ENCODE results near the gene WDFY2.
A peak's percentile ranks its signal among the peaks of the same experiment; 100 is the strongest.

The WDFY2 gene

DNA sequence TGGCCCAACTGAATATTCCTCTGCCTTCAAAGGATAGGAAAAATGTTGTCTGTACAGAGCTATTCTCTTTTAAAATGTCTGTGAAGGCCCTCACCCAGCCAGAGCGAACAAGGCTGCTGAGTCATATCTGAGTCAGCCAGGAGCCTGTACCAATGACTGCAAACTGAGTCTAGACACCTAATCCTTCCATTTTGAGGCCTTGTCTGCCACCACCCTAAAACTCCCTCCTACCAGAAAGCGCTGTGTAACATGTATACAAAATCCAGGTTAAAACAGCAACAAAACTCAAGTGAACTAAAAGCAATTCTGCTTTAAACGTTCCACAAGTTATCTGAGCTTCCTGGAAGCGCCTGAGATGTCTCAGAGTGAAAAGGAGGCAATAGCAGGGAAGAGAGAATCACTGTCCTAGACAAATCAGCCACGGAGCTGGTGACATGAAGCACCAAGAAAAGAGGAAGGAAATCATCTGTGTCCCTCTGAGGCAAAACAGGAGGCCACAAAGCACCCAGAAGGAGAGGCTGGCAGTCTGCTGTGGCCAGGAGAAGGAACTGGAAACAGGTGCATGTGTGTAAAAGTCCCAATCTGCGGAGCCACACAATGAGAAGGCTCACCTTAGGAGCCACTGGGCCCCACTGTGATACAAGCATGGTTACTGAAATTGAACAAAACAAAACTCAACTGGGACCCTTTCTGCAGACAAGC lies 209.5 kb downstream of the WDFY2 start:
- Histone ChIP-seq H3K27me3 (ENCODE audit: insufficient read depth, low read length) (no peaks in the 10 kb centered on the region), H3K79me2 (ENCODE audit: control insufficient read depth, insufficient read depth, low read length, unreplicated experiment) (no peaks in the 10 kb centered on the region), H3K4me1 (ENCODE audit: control insufficient read depth, insufficient read depth, low read length, unreplicated experiment) (peaks cover 9% of the 10 kb centered on the region), H3K27ac (ENCODE audit: low read depth, low read length) (peak overlapping the region; percentile 33; the same call in 1 of the 2 replicates), H3K4me3 (ENCODE audit: low read depth, low read length) (no peak overlapping the region), H2AFZ (ENCODE audit: low read length, unreplicated experiment) (no peak overlapping the region), H3K36me3 (ENCODE audit: insufficient read depth, low read length) (no peaks in the 10 kb centered on the region)

DNA sequence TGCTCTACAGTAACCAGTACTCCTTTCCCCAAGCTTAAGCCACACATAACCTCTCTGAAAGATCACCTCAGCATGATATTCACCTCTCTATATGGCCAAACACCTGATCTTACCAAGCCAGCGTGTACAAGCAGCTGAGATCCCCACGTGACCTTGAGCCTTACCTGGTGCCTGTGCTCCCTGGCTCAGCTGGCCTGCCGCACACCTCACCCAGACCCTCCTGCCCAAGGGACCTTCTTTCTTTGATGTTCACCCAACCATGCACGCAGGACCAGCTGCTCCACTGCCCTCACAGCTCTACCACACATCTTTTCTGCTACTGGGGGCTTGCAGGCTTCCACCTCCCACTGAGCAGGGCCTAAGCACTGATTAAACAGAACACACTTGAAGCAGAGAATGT lies 210.7 kb downstream of the WDFY2 start:
- Histone ChIP-seq H2AFZ (ENCODE audit: low read length, unreplicated experiment) (no peak overlapping the region), H3K36me3 (ENCODE audit: insufficient read depth, low read length) (no peaks in the 10 kb centered on the region), H3K4me3 (ENCODE audit: low read depth, low read length) (no peak overlapping the region), H3K79me2 (ENCODE audit: control insufficient read depth, insufficient read depth, low read length, unreplicated experiment) (no peaks in the 10 kb centered on the region), H3K27me3 (ENCODE audit: insufficient read depth, low read length) (no peaks in the 10 kb centered on the region), H3K4me1 (ENCODE audit: control insufficient read depth, insufficient read depth, low read length, unreplicated experiment) (peaks cover 9% of the 10 kb centered on the region), H3K27ac (ENCODE audit: low read depth, low read length) (no peak overlapping the region)

DNA sequence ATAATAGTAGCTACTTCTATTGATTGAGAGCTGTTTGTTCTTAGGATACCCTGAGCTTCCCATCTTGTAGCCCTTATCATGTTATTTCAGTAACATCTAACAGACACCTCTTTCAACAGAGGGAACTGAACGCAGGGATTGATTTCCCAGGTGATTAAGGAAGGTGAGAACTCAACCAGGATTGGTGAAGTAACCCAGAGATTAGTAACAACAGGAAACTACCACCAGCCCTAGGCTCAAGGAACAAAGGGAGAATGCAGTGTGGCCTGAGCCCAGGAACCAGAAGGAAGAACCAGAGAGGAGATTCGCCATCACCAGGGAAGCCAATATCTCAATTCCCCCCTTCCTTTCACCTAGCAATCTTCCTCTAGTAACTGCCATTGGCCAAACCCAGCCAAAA lies 211.2 kb downstream of the WDFY2 start:
- Histone ChIP-seq H3K4me3 (ENCODE audit: low read depth, low read length) (no peak overlapping the region), H3K36me3 (ENCODE audit: insufficient read depth, low read length) (no peaks in the 10 kb centered on the region), H3K4me1 (ENCODE audit: control insufficient read depth, insufficient read depth, low read length, unreplicated experiment) (peaks cover 9% of the 10 kb centered on the region), H3K27ac (ENCODE audit: low read depth, low read length) (no peak overlapping the region), H3K27me3 (ENCODE audit: insufficient read depth, low read length) (no peaks in the 10 kb centered on the region), H3K79me2 (ENCODE audit: control insufficient read depth, insufficient read depth, low read length, unreplicated experiment) (no peaks in the 10 kb centered on the region), H2AFZ (ENCODE audit: low read length, unreplicated experiment) (no peak overlapping the region)

DNA sequence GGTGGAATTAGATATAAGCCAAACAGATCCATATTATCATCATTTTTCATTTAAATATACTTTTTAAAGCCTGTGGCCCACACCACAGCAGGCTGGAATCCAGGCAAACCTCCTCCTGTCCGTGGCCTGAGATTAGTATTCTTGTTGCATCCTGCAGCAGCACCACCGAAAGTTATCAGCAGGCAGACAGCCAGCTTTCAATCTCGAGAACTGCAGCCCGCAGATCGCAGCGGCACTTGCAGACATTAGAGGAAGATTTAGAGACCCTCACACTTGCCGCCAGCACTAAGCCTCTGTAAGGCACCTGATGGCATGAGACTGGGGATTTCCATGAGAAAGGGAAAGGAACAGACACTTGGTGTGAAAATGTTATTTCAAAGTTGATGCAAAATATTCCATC lies 212.3 kb downstream of the WDFY2 start:
- Histone ChIP-seq H3K27me3 (ENCODE audit: insufficient read depth, low read length) (no peaks in the 10 kb centered on the region), H3K4me1 (ENCODE audit: control insufficient read depth, insufficient read depth, low read length, unreplicated experiment) (peaks cover 11% of the 10 kb centered on the region), H3K27ac (ENCODE audit: low read depth, low read length) (no peak overlapping the region), H3K36me3 (ENCODE audit: insufficient read depth, low read length) (no peaks in the 10 kb centered on the region), H2AFZ (ENCODE audit: low read length, unreplicated experiment) (no peak overlapping the region), H3K4me3 (ENCODE audit: low read depth, low read length) (no peak overlapping the region), H3K79me2 (ENCODE audit: control insufficient read depth, insufficient read depth, low read length, unreplicated experiment) (no peaks in the 10 kb centered on the region)

DNA sequence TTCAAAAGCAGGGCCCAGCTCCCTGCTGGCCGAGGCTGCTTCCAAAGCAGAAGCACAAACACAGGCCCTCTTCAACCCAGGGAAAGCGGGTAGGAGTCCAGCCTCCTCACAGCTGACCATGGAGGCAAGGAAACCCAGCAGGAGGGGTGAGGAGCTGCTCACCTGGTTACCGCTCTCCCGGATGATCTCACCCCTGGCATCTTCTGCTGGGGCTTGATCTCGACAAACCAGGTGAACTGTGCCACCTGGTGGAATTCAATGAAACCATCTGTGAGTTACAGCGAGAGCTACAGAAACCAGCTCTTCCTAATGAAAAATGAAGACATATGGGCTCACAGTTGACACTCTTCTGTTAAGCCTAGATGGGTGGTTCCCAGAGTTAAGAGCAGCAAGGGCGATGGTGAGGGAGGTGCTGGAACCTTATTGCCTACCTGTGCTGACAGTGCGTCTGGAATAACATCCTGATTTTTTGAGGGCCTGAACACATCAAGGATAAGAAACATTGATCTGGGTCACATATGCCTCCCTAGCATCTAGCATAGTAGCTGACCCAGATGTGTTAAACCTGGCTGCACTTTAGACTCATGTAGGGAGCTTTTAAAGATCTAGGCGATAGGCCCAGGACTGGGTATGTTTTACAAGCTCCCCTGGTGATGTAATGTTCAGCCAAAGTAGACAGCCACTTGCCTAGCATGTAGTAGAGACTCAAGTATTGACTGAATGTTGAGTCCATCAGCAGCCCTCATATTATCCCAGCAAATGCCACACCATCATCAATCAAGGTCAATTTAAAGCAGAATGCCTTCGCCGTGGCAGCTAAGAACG lies 213.6 kb downstream of the WDFY2 start:
- peaks cover 24% of the 10 kb centered on the region for H3K4me1 ChIP-seq (ENCODE audit: control insufficient read depth, insufficient read depth, low read length, unreplicated experiment)

DNA sequence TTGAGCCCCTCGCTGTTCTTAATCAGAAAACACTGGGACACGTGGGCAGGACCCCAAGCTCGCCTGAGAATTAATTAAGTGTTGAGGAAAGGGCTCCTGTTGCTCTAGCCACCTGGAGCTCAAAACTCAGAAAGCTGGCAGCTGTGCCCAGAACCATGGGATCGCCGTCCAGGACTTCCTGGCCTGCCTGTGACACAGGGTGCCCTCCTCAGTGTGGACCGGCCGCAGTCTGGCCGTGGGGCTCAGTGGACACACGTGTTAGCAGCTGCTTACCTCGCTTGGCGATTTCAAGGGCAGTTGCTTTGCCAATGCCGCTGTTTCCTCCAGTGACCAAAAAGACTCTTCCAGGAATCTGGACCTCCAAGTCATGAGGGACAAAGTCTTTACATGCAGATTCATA lies 215.0 kb downstream of the WDFY2 start:
- H2AFZ ChIP-seq (ENCODE audit: low read length, unreplicated experiment): no peak overlapping the region
- H3K4me3 ChIP-seq (ENCODE audit: low read depth, low read length): no peak overlapping the region
- H3K79me2 ChIP-seq (ENCODE audit: control insufficient read depth, insufficient read depth, low read length, unreplicated experiment): no peaks in the 10 kb centered on the region
- H3K27ac ChIP-seq (ENCODE audit: low read depth, low read length): no peak overlapping the region
- H3K4me1 ChIP-seq (ENCODE audit: control insufficient read depth, insufficient read depth, low read length, unreplicated experiment): peaks cover 17% of the 10 kb centered on the region
- no peaks in the 10 kb centered on the region for H3K27me3 ChIP-seq (ENCODE audit: insufficient read depth, low read length)
- H3K36me3 ChIP-seq (ENCODE audit: insufficient read depth, low read length): no peaks in the 10 kb centered on the region

More for the DNA sequence above, 213.6 kb downstream of the WDFY2 start:
- Histone ChIP-seq H3K27ac (ENCODE audit: low read depth, low read length) (no peak overlapping the region), H3K79me2 (ENCODE audit: control insufficient read depth, insufficient read depth, low read length, unreplicated experiment) (no peaks in the 10 kb centered on the region), H3K4me3 (ENCODE audit: low read depth, low read length) (no peak overlapping the region), H2AFZ (ENCODE audit: low read length, unreplicated experiment) (no peak overlapping the region), H3K27me3 (ENCODE audit: insufficient read depth, low read length) (no peaks in the 10 kb centered on the region), H3K36me3 (ENCODE audit: insufficient read depth, low read length) (no peaks in the 10 kb centered on the region)

DNA sequence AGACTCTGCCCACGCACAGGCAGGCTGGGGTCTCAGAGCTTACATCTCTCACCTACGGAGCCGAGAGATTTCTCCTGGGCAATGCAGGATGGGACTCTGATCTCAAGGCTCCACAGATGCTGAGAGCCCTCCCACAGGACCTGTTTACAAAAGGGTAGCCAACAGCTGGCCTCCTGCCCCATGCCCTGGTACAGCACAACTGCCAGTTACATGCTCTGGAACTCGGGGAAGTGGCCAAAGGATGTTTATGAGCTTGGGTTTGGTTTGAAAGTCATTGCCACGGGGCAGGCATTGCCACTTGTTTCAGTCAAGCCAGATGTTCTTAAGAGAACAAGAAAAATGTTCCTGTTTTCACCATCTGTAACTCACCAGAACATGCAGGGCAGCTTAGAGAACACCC lies 216.2 kb downstream of the WDFY2 start:
- Histone ChIP-seq H3K27ac (ENCODE audit: low read depth, low read length) (no peak overlapping the region), H3K36me3 (ENCODE audit: insufficient read depth, low read length) (no peaks in the 10 kb centered on the region), H3K4me1 (ENCODE audit: control insufficient read depth, insufficient read depth, low read length, unreplicated experiment) (peaks cover 17% of the 10 kb centered on the region), H2AFZ (ENCODE audit: low read length, unreplicated experiment) (no peak overlapping the region), H3K79me2 (ENCODE audit: control insufficient read depth, insufficient read depth, low read length, unreplicated experiment) (no peaks in the 10 kb centered on the region), H3K27me3 (ENCODE audit: insufficient read depth, low read length) (no peaks in the 10 kb centered on the region), H3K4me3 (ENCODE audit: low read depth, low read length) (no peak overlapping the region)

DNA sequence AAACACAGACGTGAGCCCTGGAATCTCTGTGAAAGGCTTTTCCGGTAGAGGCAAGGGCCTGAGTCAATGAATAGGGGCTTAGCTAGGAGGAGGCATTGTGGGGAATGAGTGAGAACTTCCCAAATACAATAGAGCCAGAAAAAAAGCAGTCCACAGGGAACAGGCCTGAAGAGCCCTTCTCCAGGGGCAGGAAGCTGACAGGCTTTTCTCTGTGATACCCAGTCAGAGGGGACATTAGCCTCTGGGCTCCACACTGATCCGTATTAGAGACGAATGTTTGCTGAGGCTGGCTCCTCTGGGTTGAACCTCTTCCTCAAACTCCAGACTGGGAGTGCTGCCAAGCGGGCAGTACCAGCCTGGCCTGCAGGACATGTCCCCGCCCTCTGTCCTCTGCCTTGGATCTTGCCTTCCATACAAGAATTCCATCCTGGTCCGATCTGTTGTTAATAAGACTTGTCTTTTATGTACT lies 217.4 kb downstream of the WDFY2 start:
- peaks cover 17% of the 10 kb centered on the region for H3K4me1 ChIP-seq (ENCODE audit: control insufficient read depth, insufficient read depth, low read length, unreplicated experiment)
- no peaks in the 10 kb centered on the region for H3K27me3 ChIP-seq (ENCODE audit: insufficient read depth, low read length)
- no peak overlapping the region for H3K4me3 ChIP-seq (ENCODE audit: low read depth, low read length)
- H3K27ac ChIP-seq (ENCODE audit: low read depth, low read length): no peak overlapping the region
- no peak overlapping the region for H2AFZ ChIP-seq (ENCODE audit: low read length, unreplicated experiment)
- H3K79me2 ChIP-seq (ENCODE audit: control insufficient read depth, insufficient read depth, low read length, unreplicated experiment): no peaks in the 10 kb centered on the region
- no peaks in the 10 kb centered on the region for H3K36me3 ChIP-seq (ENCODE audit: insufficient read depth, low read length)

DNA sequence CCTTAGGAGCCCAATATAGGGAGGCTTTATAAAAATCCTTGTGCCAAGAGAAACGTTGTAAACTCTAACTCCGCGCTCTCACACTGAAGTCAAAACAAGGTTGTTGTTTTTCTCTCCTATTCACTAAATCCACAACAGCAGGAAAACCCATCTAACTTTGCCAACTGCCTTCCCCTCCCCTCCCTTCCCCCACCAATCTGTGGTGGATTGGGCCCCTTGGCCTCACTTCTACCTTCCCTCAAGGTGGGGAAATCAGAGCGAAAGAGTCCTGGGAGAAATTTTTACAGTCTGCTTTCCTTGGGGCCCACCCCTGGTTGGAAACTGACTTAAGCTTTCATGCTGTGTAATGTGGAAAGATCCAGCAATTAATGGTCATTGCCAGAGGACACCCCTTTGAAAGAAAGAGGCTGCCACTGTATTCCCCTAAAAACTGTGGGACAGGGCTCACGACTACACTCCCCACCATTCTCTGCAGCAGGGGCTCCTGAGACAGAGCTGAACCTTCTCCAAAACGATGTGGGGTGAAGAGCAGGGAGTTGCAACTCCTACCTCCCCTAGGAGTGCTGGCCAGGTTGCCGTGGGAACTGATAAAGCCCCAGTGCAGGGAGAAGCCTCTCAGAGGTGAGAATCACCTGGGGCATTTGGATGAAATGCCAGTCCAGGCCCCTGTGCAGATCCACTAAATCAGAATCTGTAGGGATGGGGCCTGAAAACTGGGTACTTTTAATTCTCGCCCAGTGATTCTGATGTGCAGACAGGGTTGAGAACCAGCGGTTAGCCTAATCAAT lies 218.6 kb downstream of the WDFY2 start:
- H3K36me3 ChIP-seq (ENCODE audit: insufficient read depth, low read length): no peaks in the 10 kb centered on the region
- no peaks in the 10 kb centered on the region for H3K27me3 ChIP-seq (ENCODE audit: insufficient read depth, low read length)
- H2AFZ ChIP-seq (ENCODE audit: low read length, unreplicated experiment): peak overlapping the region; percentile 76
- H3K4me3 ChIP-seq (ENCODE audit: low read depth, low read length): peak overlapping the region; percentile 96
- H3K79me2 ChIP-seq (ENCODE audit: control insufficient read depth, insufficient read depth, low read length, unreplicated experiment): no peaks in the 10 kb centered on the region
- H3K4me1 ChIP-seq (ENCODE audit: control insufficient read depth, insufficient read depth, low read length, unreplicated experiment): peaks cover 17% of the 10 kb centered on the region
- H3K27ac ChIP-seq (ENCODE audit: low read depth, low read length): peak overlapping the region; percentile 84

DNA sequence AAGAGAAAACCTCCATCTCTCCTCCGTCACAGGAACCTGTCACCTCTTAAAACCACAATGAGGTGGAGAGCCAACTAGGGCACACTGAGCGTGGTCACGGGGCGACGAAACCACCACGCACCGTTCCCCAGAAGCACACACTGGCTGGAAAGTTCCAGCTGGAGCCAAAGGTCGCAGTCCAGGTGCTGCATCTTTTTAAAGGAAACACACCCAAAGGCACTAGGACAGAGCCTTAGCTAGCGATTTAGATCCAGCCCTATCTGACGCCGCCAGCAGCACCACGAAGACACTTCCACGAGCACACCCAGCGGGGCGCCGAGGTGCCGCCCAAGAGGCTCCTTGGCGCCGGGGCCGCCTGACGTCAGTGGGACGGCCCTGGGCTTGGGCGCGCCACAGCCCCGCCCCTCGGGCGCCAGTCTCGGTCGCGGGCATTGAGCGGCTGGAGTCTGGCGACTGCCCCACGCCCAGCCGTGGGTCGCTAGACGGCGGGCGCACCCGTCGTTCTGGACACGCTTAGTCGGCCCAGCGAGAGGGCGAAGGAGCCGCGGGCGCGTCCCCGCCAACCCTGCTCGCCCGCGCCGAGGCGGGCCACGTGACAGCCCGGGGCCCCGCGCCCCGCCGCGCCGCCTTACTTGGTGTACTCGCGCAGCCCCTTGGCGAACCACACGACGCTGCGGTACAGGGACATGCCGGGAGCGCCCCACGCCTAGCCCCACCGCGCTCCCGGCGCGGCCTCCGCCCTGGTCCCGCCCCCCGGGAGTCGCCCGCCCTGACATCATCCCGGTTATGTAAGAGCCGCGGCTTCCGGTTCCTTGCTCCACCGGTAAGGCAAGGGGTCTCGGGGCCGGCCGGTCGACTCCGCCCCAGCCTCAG lies 219.4 kb downstream of the WDFY2 start, which contains the start of gene DHRS12:
TSS of gene DHRS12 (minus strand) at position 742 of the 873 bp plus-strand sequence. CDS start 4,504 bp downstream, outside the sequence.
- Histone ChIP-seq H3K27me3 (ENCODE audit: insufficient read depth, low read length) (no peaks in the 10 kb centered on the region), H3K79me2 (ENCODE audit: control insufficient read depth, insufficient read depth, low read length, unreplicated experiment) (no peaks in the 10 kb centered on the region), H3K36me3 (ENCODE audit: insufficient read depth, low read length) (no peaks in the 10 kb centered on the region), H3K27ac (ENCODE audit: low read depth, low read length) (peak within 1 kb of the TSS; percentile 84), H2AFZ (ENCODE audit: low read length, unreplicated experiment) (peak within 1 kb of the TSS; percentile 90), H3K4me1 (ENCODE audit: control insufficient read depth, insufficient read depth, low read length, unreplicated experiment) (peaks cover 17% of the 10 kb centered on the region), H3K4me3 (ENCODE audit: low read depth, low read length) (peak within 1 kb of the TSS; percentile 96)
